ENCODE measurements around the gene DNER. TPM values are rescaled to one million over a fixed set of nuclear protein-coding genes. Genes with fewer than 3 reads are reported as not detected.

Gene DNER
- total RNA-seq, 1 experiment from 2014 or later, result 3.7 TPM

GRCh38 chr2:229371086-229371485 lies 343.3 kb downstream of the DNER start:
- ChIA-PET POLR2A (interaction anchor here (0.7 kb wide), 1 partner anchor 64 kb away, joined by 3 read pairs; no protein-coding TSS in a partner anchor), CTCF (no interaction called here)
- Mint-ChIP-seq H3K4me3 (no peak overlapping the region), H3K27me3 (ENCODE audit: low read depth) (no peaks in the 10 kb centered on the region), H3K4me1 (no peaks in the 10 kb centered on the region), H3K27ac (no peak overlapping the region), H3K9me3 (peaks cover 15% of the 10 kb centered on the region), H3K36me3 (no peaks in the 10 kb centered on the region)
- TF ChIP-seq STAT6 (CRISPR knock-in tag; conservative IDR thresholded peaks at IDR 0.05; ENCODE audit: low read depth) (no peak), ZNF425 (CRISPR knock-in tag; conservative IDR thresholded peaks at IDR 0.05) (no peak), ELF4 (CRISPR knock-in tag; IDR thresholded peaks at IDR 0.05; ENCODE audit: low read depth) (no peak), GRHL2 (CRISPR knock-in tag; IDR thresholded peaks at IDR 0.05; ENCODE audit: insufficient replicate concordance, severe bottlenecking) (no peak), ZNF423 (CRISPR knock-in tag; IDR thresholded peaks at IDR 0.05) (no peak), CBFB (CRISPR knock-in tag; IDR thresholded peaks at IDR 0.05; ENCODE audit: low read depth) (no peak), PRDM15 (CRISPR knock-in tag; IDR thresholded peaks at IDR 0.05) (no peak), GABPB1 (CRISPR knock-in tag; IDR thresholded peaks at IDR 0.05) (no peak), SOX15 (CRISPR knock-in tag; IDR thresholded peaks at IDR 0.05) (no peak), ATF6 (CRISPR knock-in tag; IDR thresholded peaks at IDR 0.05) (no peak), ZNF671 (CRISPR knock-in tag; IDR thresholded peaks at IDR 0.05) (no peak), ARID4B (CRISPR knock-in tag; IDR thresholded peaks at IDR 0.05; ENCODE audit: borderline replicate concordance) (no peak)
- ATAC-seq (no peak), DNase-seq (ENCODE audit: low spot score) (no peak)

Data from WTC11 (cell line).